Tibial artery (tissue), 4 donors: ENCODE data around the gene FBXO47.

ENCODE experiments used
- DNase-seq, 2 donors: peaks; one replicate each; pipeline ENCODE4 v3.0.0-alpha.2; 2019
- H3K27ac ChIP-seq, 2 donors: fragments of 200-600 bp; sonication (generic) in 1 of 2; 1 replicate in 1 of 2; 2 replicates in 1 of 2; pipeline ENCODE4 v1.5.1; 2018 to 2019; ENCODE audit warnings: mild to moderate bottlenecking in 1 of 2
- H3K27me3 ChIP-seq, 2 donors: fragments of 200-600 bp; sonication (generic) in 1 of 2; one replicate each; pipeline versions ENCODE4 v1.5.1 to v1.6.0; 2016 to 2019
- H3K36me3 ChIP-seq, 3 donors: fragments of 200-600 bp; sonication (generic) in 2 of 3; one replicate each; pipeline ENCODE4 v1.5.1; 2016 to 2019; ENCODE audit warnings: mild to moderate bottlenecking in 2 of 3
- H3K4me1 ChIP-seq, 4 donors: fragments of 200-600 bp; sonication (generic) in 2 of 4; 1 replicate in 3 of 4; 2 replicates in 1 of 4; pipeline ENCODE4 v1.5.1; 2016 to 2019
- H3K4me3 ChIP-seq, 2 donors: fragments of 200-600 bp; sonication (generic) in 1 of 2; 1 replicate in 1 of 2; 2 replicates in 1 of 2; pipeline ENCODE4 v1.5.1; 2018 to 2019; ENCODE audit warnings: mild to moderate bottlenecking in 2 of 2
- H3K9me3 ChIP-seq, 3 donors: fragments of 200-600 bp; sonication (generic) in 1 of 3; one replicate each; pipeline ENCODE4 v1.5.1; 2016 to 2019
- intact Hi-C: fragments of 100-400 bp; cut with DNase I; formaldehyde crosslinking; loops from one replicate; pipeline ENCODE4 v1.15.0; 2023; ENCODE audit warnings: low total_unique reads
- TF ChIP-seq, protein P1 (sequence below), 2 experiments: fragments of 200-600 bp in 1 of 2; fragments of 450-650 bp in 1 of 2; IDR thresholded peaks; one replicate each; pipeline ENCODE4 v1.5.1; 2017 to 2019; ENCODE audit warnings: antibody characterized with exemption in 2 of 2, mild to moderate bottlenecking in 1 of 2, moderate library complexity in 1 of 2

The FBXO47 gene

DNA sequence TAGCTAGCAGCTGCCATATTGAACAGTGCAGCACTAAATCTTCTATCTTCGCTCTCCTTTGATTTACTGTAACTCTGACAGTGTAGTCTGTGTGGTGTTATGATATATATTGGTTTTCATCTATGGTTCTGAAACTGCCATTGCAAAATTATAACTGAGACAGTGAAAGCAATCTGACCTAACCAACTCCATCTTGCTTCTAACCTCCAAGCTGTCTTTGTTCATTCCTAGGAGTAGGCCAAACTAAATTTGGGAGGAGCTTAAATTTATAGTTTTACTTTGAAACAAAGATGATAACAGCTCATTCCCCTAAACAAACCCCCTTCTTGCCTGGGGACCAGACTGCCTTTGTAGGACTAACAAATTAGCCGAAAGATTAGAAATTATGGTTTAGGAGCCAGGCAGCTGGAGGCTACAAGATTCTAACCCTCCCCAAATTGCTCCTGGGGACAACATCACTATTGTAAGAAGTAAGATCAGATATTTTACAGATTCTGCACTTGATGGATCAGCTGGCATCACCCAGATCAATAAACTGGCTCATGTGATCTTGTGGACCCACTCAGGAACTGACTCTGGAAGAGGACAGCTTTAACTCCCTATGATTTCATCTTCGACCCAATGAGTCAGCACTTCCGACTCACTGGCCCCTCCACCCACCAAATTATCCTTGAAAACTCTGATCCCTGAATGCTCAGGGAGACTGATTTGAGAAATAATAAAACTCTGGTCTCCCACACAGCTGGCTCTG is 47.0 kb upstream of the FBXO47 start:
- H3K36me3 ChIP-seq = no peaks in the 10 kb centered on the region
- H3K27ac ChIP-seq = no peak overlapping the region
- H3K4me3 ChIP-seq = no peak overlapping the region
- no peak for DNase-seq
- TF ChIP-seq, protein P1, sequence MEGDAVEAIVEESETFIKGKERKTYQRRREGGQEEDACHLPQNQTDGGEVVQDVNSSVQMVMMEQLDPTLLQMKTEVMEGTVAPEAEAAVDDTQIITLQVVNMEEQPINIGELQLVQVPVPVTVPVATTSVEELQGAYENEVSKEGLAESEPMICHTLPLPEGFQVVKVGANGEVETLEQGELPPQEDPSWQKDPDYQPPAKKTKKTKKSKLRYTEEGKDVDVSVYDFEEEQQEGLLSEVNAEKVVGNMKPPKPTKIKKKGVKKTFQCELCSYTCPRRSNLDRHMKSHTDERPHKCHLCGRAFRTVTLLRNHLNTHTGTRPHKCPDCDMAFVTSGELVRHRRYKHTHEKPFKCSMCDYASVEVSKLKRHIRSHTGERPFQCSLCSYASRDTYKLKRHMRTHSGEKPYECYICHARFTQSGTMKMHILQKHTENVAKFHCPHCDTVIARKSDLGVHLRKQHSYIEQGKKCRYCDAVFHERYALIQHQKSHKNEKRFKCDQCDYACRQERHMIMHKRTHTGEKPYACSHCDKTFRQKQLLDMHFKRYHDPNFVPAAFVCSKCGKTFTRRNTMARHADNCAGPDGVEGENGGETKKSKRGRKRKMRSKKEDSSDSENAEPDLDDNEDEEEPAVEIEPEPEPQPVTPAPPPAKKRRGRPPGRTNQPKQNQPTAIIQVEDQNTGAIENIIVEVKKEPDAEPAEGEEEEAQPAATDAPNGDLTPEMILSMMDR (IDR thresholded peaks at IDR 0.05) = no peak
- H3K27me3 ChIP-seq = no peaks in the 10 kb centered on the region
- no peaks in the 10 kb centered on the region for H3K9me3 ChIP-seq
- intact Hi-C loops = no loop called here
- H3K4me1 ChIP-seq = no peaks in the 10 kb centered on the region

DNA sequence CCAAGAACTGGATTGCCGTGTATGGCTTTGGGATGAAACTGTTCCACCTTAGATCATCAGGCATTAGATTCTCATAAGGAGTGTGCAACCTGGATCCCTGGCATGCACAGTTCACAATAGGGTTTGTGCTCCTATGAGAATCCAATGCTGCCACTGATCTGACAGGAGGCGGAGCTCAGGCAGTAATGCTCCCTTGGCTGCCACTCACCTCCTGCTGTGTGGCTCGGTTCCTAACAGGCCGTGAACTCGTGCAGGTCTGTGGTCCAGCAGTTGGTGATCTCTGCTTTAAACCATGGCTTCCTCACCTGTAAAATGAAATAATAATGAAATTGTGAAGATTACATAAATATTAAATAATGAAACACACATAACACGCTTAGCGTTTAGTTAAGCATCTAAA is 45.5 kb upstream of the FBXO47 start:
- H3K27me3 ChIP-seq = no peaks in the 10 kb centered on the region
- H3K4me3 ChIP-seq = no peak overlapping the region
- no peak overlapping the region for H3K27ac ChIP-seq
- no peak for DNase-seq
- TF ChIP-seq, protein P1 (IDR thresholded peaks at IDR 0.05) = no peak
- H3K4me1 ChIP-seq = no peaks in the 10 kb centered on the region
- intact Hi-C loops = no loop called here
- H3K9me3 ChIP-seq = no peaks in the 10 kb centered on the region
- no peaks in the 10 kb centered on the region for H3K36me3 ChIP-seq

GRCh38 chr17:39011907-39012468 is 44.8 kb upstream of the FBXO47 start:
- intact Hi-C loops = no loop called here
- no peaks in the 10 kb centered on the region for H3K27me3 ChIP-seq
- H3K4me1 ChIP-seq = no peaks in the 10 kb centered on the region
- no peaks in the 10 kb centered on the region for H3K9me3 ChIP-seq
- TF ChIP-seq, protein P1 (IDR thresholded peaks at IDR 0.05) = no peak
- H3K4me3 ChIP-seq = no peak overlapping the region
- no peak for DNase-seq
- no peaks in the 10 kb centered on the region for H3K36me3 ChIP-seq
- H3K27ac ChIP-seq = no peak overlapping the region

DNA sequence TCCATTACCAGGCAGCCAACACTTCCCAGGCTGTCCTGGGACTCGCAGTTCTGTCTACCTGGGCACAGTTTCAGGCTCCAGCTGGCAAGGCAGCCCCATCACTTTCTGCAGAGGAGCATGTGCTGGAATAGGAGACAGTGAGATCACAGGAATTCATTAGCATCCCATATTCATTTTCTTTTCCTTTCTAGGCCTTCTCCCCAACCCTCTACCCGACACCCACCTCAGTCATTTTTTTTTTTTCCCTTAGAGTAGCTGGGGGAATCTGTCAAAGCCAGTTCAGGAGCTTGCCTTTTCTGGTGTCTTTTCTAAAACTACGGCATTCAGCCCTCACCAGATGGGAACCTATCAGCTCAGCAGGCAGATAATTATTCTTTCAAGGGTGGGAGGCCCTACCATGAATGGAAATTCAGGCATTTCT is 42.4 kb upstream of the FBXO47 start:
- no peak for DNase-seq

DNA sequence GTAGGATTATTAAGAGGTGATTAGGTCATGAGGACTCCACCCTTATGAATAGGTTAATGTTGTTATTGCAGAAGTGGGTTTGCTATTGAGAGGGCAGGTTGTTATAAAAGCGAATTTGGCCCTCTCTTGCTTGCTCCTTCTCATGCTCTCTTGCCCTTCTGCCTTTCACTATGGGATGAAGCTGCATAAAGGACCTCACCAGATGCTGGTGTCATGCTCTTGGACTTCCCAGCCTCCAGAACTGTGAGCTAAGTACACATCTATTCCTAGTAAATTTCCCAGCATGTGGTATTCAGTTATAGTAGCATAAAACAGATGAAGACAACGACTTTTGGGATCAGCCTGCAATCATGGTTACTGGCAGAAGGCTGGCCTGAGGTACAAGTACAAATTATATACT is 41.4 kb upstream of the FBXO47 start:
- Histone ChIP-seq H3K4me3 (no peak overlapping the region), H3K9me3 (no peaks in the 10 kb centered on the region), H3K27ac (no peak overlapping the region), H3K4me1 (peaks cover 0 to under 1% (median 0%) of the 10 kb centered on the region in 4 donors), H3K36me3 (no peaks in the 10 kb centered on the region), H3K27me3 (no peaks in the 10 kb centered on the region)
- TF ChIP-seq, protein P1 (IDR thresholded peaks at IDR 0.05) = no peak
- no peak for DNase-seq
- intact Hi-C loops = no loop called here

More for the DNA sequence above, 42.4 kb upstream of the FBXO47 start:
- TF ChIP-seq, protein P1 (IDR thresholded peaks at IDR 0.05) = no peak
- Histone ChIP-seq H3K9me3 (no peaks in the 10 kb centered on the region), H3K4me3 (no peak overlapping the region), H3K4me1 (no peaks in the 10 kb centered on the region), H3K27ac (no peak overlapping the region), H3K36me3 (no peaks in the 10 kb centered on the region), H3K27me3 (no peaks in the 10 kb centered on the region)
- intact Hi-C loops = no loop called here
